WTC11 (cell line): Measurements from ENCODE around the gene LRRN4CL. TPM values are rescaled to one million over a fixed set of nuclear protein-coding genes. Genes with fewer than 3 reads are reported as not detected.

Experiments
- ATF1 ChIP-seq: sonication (generic); formaldehyde crosslinking; IDR thresholded peaks from 2 replicates; pipeline ENCODE4 v1.8.1; 2023; ENCODE audit warnings: mild to moderate bottlenecking, moderate library complexity, missing genetic modification reagents
- CDX4 ChIP-seq: fragments of 250-450 bp; sonication (Bioruptor Pico); IDR thresholded peaks from 2 replicates; pipeline ENCODE4 v1.9.0; 2021; ENCODE audit warnings: moderate library complexity, mild to moderate bottlenecking, inconsistent platforms, borderline replicate concordance
- EMX1 ChIP-seq: fragments of 250-450 bp; sonication (Bioruptor Pico); IDR thresholded peaks from 2 replicates; pipeline ENCODE4 v1.8.0; 2021; ENCODE audit warnings: mild to moderate bottlenecking
- ESRRA ChIP-seq: sonication (generic); formaldehyde crosslinking; IDR thresholded peaks from 2 replicates; pipeline ENCODE4 v1.8.1; 2022; ENCODE audit warnings: mild to moderate bottlenecking, missing genetic modification reagents, borderline replicate concordance
- ETV6 ChIP-seq: sonication (generic); formaldehyde crosslinking; IDR thresholded peaks from 2 replicates; pipeline ENCODE4 v1.8.1; 2022; ENCODE audit warnings: mild to moderate bottlenecking, missing genetic modification reagents
- GTF2I ChIP-seq: fragments of 250-450 bp; sonication (Bioruptor Pico); conservative IDR thresholded peaks from 2 replicates; pipeline ENCODE4 v1.4.0; 2021; ENCODE audit warnings: mild to moderate bottlenecking
- HMGXB4 ChIP-seq: sonication (generic); formaldehyde crosslinking; IDR thresholded peaks from 2 replicates; pipeline ENCODE4 v1.8.1; 2023; ENCODE audit warnings: mild to moderate bottlenecking, moderate library complexity, missing genetic modification reagents
- IRF1 ChIP-seq: sonication (generic); formaldehyde crosslinking; IDR thresholded peaks from 2 replicates; pipeline ENCODE4 v1.8.0; 2023; ENCODE audit warnings: missing genetic modification reagents
- MXD4 ChIP-seq: fragments of 250-450 bp; sonication (Bioruptor Pico); IDR thresholded peaks from 2 replicates; pipeline ENCODE4 v1.8.0; 2021; ENCODE audit warnings: mild to moderate bottlenecking, moderate library complexity, borderline replicate concordance
- NFATC4 ChIP-seq: fragments of 250-450 bp; sonication (Bioruptor Pico); IDR thresholded peaks from 2 replicates; pipeline ENCODE4 v1.9.0; 2021; ENCODE audit warnings: mild to moderate bottlenecking
- OVOL2 ChIP-seq: fragments of 250-450 bp; sonication (Bioruptor Pico); IDR thresholded peaks from 2 replicates; pipeline ENCODE4 v1.9.0; 2021; ENCODE audit warnings: mild to moderate bottlenecking, borderline replicate concordance
- SP1 ChIP-seq: sonication (generic); formaldehyde crosslinking; conservative IDR thresholded peaks from 2 replicates; pipeline ENCODE4 v1.8.1; 2022; ENCODE audit warnings: missing genetic modification reagents
- TEAD1 ChIP-seq: sonication (generic); formaldehyde crosslinking; IDR thresholded peaks from 2 replicates; pipeline ENCODE4 v1.8.0; 2022; ENCODE audit warnings: mild to moderate bottlenecking, missing genetic modification reagents
- USF1 ChIP-seq: sonication (generic); formaldehyde crosslinking; IDR thresholded peaks from 2 replicates; pipeline ENCODE4 v1.8.0; 2022; ENCODE audit warnings: mild to moderate bottlenecking, missing genetic modification reagents
- ZNF219 ChIP-seq: sonication (generic); formaldehyde crosslinking; IDR thresholded peaks from 2 replicates; pipeline ENCODE4 v1.8.0; 2023; ENCODE audit warnings: missing genetic modification reagents, mild to moderate bottlenecking, borderline replicate concordance
- ZNF232 ChIP-seq: sonication (generic); formaldehyde crosslinking; IDR thresholded peaks from 2 replicates; pipeline ENCODE4 v1.8.0; 2022; ENCODE audit warnings: mild to moderate bottlenecking, missing genetic modification reagents
- ZNF425 ChIP-seq: fragments of 250-450 bp; sonication (Bioruptor Pico); conservative IDR thresholded peaks from 2 replicates; pipeline ENCODE4 v1.9.0; 2021; ENCODE audit warnings: mild to moderate bottlenecking
- ZNF532 ChIP-seq: fragments of 250-450 bp; sonication (Bioruptor Pico); IDR thresholded peaks from 2 replicates; pipeline ENCODE4 v1.9.0; 2021; ENCODE audit warnings: mild to moderate bottlenecking, borderline replicate concordance
- ZNF671 ChIP-seq: fragments of 250-450 bp; sonication (Bioruptor Pico); IDR thresholded peaks from 2 replicates; pipeline ENCODE4 v1.8.0; 2021; ENCODE audit warnings: mild to moderate bottlenecking
- total RNA-seq: library from RNA; stranded (reverse); gene quantifications from 3 replicates; pipeline ENCODE4 v1.2.3, GENCODE V29; 2021
- TF ChIP-seq, protein P1 (sequence below): fragments of 250-450 bp; sonication (Bioruptor Pico); IDR thresholded peaks from 2 replicates; pipeline ENCODE4 v2.1.2; 2022; ENCODE audit warnings: mild to moderate bottlenecking, moderate library complexity
- TF ChIP-seq, protein P2 (sequence below): fragments of 250-450 bp; sonication (Bioruptor Pico); IDR thresholded peaks from 2 replicates; pipeline ENCODE4 v1.9.0; 2021; ENCODE audit warnings: mild to moderate bottlenecking
- TF ChIP-seq, protein P3 (sequence below): sonication (generic); formaldehyde crosslinking; IDR thresholded peaks from 2 replicates; pipeline ENCODE4 v1.8.1; 2022; ENCODE audit warnings: low read depth, mild to moderate bottlenecking, moderate library complexity, missing genetic modification reagents, borderline replicate concordance
- TF ChIP-seq, protein P4 (sequence below): fragments of 250-450 bp; sonication (Bioruptor Pico); IDR thresholded peaks from 2 replicates; pipeline ENCODE4 v1.8.0; 2021; ENCODE audit warnings: mild to moderate bottlenecking

LRRN4CL gene
- total RNA-seq, 1 experiment from 2014 or later = 0.39 TPM

- TF ChIP-seq CDX4 (CRISPR knock-in tag) (peak; percentile 88; the same call in 1 of the 2 replicates), HMGXB4 (CRISPR knock-in tag) (no peak), ESRRA (CRISPR knock-in tag) (no peak), GTF2I (no peak), MXD4 (no peak), NFATC4 (CRISPR knock-in tag) (peak; percentile 96), ZNF671 (peak; percentile 91), ZNF232 (peak; percentile 18), ZNF425 (CRISPR knock-in tag) (peak; percentile 92), EMX1 (peak; percentile 90), ETV6 (CRISPR knock-in tag) (peak; percentile 44), SP1 (CRISPR knock-in tag) (peak; percentile 99), ZNF532 (CRISPR knock-in tag) (peak; percentile 56; the same call in 1 of the 2 replicates), OVOL2 (CRISPR knock-in tag) (0 out of 2 replicates have a peak, but pooled peaks have one; percentile 24), USF1 (CRISPR knock-in tag) (no peak), ZNF219 (CRISPR knock-in tag) (no peak), TEAD1 (CRISPR knock-in tag) (peak; percentile 51; the same call in 1 of the 2 replicates), ATF1 (CRISPR knock-in tag) (0 out of 2 replicates have a peak, but pooled peaks have one; percentile 37), IRF1 (peak; percentile 65; the same call in 1 of the 2 replicates)
- TF ChIP-seq, protein P1, sequence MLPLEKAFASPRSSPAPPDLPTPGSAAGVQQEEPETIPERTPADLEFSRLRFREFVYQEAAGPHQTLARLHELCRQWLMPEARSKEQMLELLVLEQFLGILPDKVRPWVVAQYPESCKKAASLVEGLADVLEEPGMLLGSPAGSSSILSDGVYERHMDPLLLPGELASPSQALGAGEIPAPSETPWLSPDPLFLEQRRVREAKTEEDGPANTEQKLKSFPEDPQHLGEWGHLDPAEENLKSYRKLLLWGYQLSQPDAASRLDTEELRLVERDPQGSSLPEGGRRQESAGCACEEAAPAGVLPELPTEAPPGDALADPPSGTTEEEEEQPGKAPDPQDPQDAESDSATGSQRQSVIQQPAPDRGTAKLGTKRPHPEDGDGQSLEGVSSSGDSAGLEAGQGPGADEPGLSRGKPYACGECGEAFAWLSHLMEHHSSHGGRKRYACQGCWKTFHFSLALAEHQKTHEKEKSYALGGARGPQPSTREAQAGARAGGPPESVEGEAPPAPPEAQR = no peak
- TF ChIP-seq, protein P2, sequence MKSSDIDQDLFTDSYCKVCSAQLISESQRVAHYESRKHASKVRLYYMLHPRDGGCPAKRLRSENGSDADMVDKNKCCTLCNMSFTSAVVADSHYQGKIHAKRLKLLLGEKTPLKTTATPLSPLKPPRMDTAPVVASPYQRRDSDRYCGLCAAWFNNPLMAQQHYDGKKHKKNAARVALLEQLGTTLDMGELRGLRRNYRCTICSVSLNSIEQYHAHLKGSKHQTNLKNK (CRISPR knock-in tag) = peak; percentile 92
- TF ChIP-seq, protein P3, sequence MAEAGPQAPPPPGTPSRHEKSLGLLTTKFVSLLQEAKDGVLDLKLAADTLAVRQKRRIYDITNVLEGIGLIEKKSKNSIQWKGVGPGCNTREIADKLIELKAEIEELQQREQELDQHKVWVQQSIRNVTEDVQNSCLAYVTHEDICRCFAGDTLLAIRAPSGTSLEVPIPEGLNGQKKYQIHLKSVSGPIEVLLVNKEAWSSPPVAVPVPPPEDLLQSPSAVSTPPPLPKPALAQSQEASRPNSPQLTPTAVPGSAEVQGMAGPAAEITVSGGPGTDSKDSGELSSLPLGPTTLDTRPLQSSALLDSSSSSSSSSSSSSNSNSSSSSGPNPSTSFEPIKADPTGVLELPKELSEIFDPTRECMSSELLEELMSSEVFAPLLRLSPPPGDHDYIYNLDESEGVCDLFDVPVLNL (CRISPR knock-in tag) = no peak
- TF ChIP-seq, protein P4, sequence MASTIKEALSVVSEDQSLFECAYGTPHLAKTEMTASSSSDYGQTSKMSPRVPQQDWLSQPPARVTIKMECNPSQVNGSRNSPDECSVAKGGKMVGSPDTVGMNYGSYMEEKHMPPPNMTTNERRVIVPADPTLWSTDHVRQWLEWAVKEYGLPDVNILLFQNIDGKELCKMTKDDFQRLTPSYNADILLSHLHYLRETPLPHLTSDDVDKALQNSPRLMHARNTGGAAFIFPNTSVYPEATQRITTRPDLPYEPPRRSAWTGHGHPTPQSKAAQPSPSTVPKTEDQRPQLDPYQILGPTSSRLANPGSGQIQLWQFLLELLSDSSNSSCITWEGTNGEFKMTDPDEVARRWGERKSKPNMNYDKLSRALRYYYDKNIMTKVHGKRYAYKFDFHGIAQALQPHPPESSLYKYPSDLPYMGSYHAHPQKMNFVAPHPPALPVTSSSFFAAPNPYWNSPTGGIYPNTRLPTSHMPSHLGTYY (CRISPR knock-in tag) = peak; percentile 89; the same call in 1 of the 2 replicates
These were observed 24.2 kb downstream of the LRRN4CL start, which contains the start of the genes C11orf98 and CSKMT (continued) for GRCh38 chr11:62665075-62665598.
